ENCODE measurements around the gene TMEM229B.
"Not testable (repeated sequence)": the region's sequence is repeated elsewhere in the genome, so short reads cannot be mapped to it uniquely, and the experiment has no call there.

Gene TMEM229B

GRCh38 chr14:67483579-67484285 lies 4.8 kb downstream of the TMEM229B start:
- no peak for FAIRE-seq

GRCh38 chr14:67482231-67483164 lies 6.0 kb downstream of the TMEM229B start:
- no peak for FAIRE-seq

GRCh38 chr14:67480011-67480410 lies 8.5 kb downstream of the TMEM229B start:
- no peak for FAIRE-seq

GRCh38 chr14:67478800-67479084 lies 9.8 kb downstream of the TMEM229B start:
- no peak for FAIRE-seq

- no peak for FAIRE-seq
Observed at GRCh38 chr14:67477926-67478799, 10.4 kb downstream of the TMEM229B start.

- FAIRE-seq, result no peak
Observed at GRCh38 chr14:67474366-67474765, 14.2 kb downstream of the TMEM229B start.

- no peak for FAIRE-seq
Observed at GRCh38 chr14:67473290-67474082, 15.0 kb downstream of the TMEM229B start.

GRCh38 chr14:67472726-67473125 lies 15.8 kb downstream of the TMEM229B start:
- FAIRE-seq, result no peak

- no peak for FAIRE-seq
Observed at GRCh38 chr14:67469954-67470353, 18.6 kb downstream of the TMEM229B start.

GRCh38 chr14:67468378-67468730 lies 20.2 kb downstream of the TMEM229B start:
- no peak for FAIRE-seq

- FAIRE-seq, result no peak
Observed at GRCh38 chr14:67467134-67467533, 21.4 kb downstream of the TMEM229B start.

- no peak for FAIRE-seq
Observed at GRCh38 chr14:67464879-67465278, 23.6 kb downstream of the TMEM229B start.

GRCh38 chr14:67464377-67464776 lies 24.1 kb downstream of the TMEM229B start:
- FAIRE-seq, result no peak

GRCh38 chr14:67463900-67464299 lies 24.6 kb downstream of the TMEM229B start:
- no peak for FAIRE-seq

GRCh38 chr14:67461996-67462395 lies 26.5 kb downstream of the TMEM229B start:
- FAIRE-seq, result no peak

GRCh38 chr14:67461341-67461985 lies 27.1 kb downstream of the TMEM229B start:
- FAIRE-seq, result no peak

- FAIRE-seq, result no peak
Observed at GRCh38 chr14:67459336-67459735, 29.2 kb downstream of the TMEM229B start.

GRCh38 chr14:67457782-67458181 lies 30.7 kb downstream of the TMEM229B start:
- FAIRE-seq, result no peak

- no peak for FAIRE-seq
Observed at GRCh38 chr14:67456732-67457131, 31.8 kb downstream of the TMEM229B start.

GRCh38 chr14:67453575-67454300 lies 34.8 kb downstream of the TMEM229B start:
- FAIRE-seq, result no peak

GRCh38 chr14:67451667-67452066 lies 36.9 kb downstream of the TMEM229B start:
- FAIRE-seq, result not testable (repeated sequence)
